GM12891 (cell line): ENCODE results near the gene ALDH1L1.

ENCODE experiments used
- POLR2A ChIP-seq: IDR thresholded peaks from 2 replicates; pipeline ENCODE4 v1.6.1; 2011; ENCODE audit warnings: low read depth, low read length, control low read depth
- POLR2AphosphoS5 ChIP-seq: IDR thresholded peaks from 2 replicates; pipeline ENCODE4 v1.6.1; 2011; ENCODE audit warnings: low read depth, low read length, control low read depth
- TAF1 ChIP-seq: IDR thresholded peaks from 2 replicates; pipeline ENCODE4 v1.6.1; 2011; ENCODE audit warnings: low read depth, low read length, control low read depth

DNA sequence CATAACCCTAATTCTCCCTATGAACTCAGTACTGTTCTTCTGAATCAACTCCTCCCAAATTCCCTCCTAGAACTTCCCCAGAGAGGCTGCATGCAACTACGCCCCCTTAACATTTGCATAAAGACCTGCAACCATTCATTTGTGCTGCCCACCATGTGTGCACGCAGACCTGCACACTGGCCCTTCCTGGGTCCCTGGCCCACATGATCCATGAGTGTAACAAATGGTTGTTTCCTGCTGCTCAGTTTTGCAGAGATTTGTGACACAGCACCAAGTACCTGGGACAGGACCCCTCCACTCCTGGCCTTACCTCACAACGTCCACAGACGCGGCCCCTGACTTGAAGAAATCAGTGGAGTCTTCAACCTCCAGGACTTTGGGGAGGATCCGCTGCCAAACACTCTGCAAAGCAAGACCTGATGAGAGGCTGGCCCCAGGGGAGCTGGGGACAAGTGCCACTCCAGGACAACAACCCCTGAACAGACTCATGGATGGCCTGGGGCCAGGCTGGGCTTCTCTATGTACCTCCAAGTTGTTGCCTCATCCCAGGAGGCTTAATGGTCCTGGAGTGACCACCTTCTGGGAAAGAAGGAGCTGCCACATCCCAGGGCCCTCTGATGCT is 33.8 kb downstream of the ALDH1L1 start:
- no peak for TF ChIP-seq POLR2AphosphoS5
- TF ChIP-seq POLR2A, result no peak
- no peak for TF ChIP-seq TAF1
